CD4-positive, alpha-beta T cell treated with Interleukin-4 for 4 hours (primary cell): ENCODE data around the gene PPP2R2B.
"Not testable (repeated sequence)": the region's sequence is repeated elsewhere in the genome, so short reads cannot be mapped to it uniquely, and the experiment has no call there.

ENCODE experiments used
- DNase-seq: peaks from one replicate; pipeline ENCODE4 v3.0.0-alpha.2; 2020

The PPP2R2B gene

GRCh38 chr5:146642410-146642809, 236.1 kb downstream of the PPP2R2B start:
- DNase-seq, result no peak

GRCh38 chr5:146641941-146642340, 236.6 kb downstream of the PPP2R2B start:
- DNase-seq, result no peak

GRCh38 chr5:146640285-146640896, 238.2 kb downstream of the PPP2R2B start:
- DNase-seq, result no peak

- DNase-seq, result no peak
Measured at GRCh38 chr5:146635443-146635842, 243.1 kb downstream of the PPP2R2B start.

GRCh38 chr5:146633323-146633764, 245.2 kb downstream of the PPP2R2B start:
- DNase-seq, result no peak

- no peak for DNase-seq
Measured at GRCh38 chr5:146632620-146633322, 245.8 kb downstream of the PPP2R2B start.

- no peak for DNase-seq
Measured at GRCh38 chr5:146630472-146630871, 248.1 kb downstream of the PPP2R2B start.

- DNase-seq, result no peak
Measured at GRCh38 chr5:146628950-146629349, 249.6 kb downstream of the PPP2R2B start.

GRCh38 chr5:146626936-146627335, 251.6 kb downstream of the PPP2R2B start:
- DNase-seq, result no peak

GRCh38 chr5:146624179-146624578, 254.4 kb downstream of the PPP2R2B start:
- no peak for DNase-seq

- DNase-seq, result no peak
Measured at GRCh38 chr5:146623666-146624065, 254.9 kb downstream of the PPP2R2B start.

GRCh38 chr5:146623009-146623408, 255.5 kb downstream of the PPP2R2B start:
- no peak for DNase-seq

GRCh38 chr5:146622391-146622790, 256.2 kb downstream of the PPP2R2B start:
- DNase-seq, result no peak

- no peak for DNase-seq
Measured at GRCh38 chr5:146620669-146621051, 257.9 kb downstream of the PPP2R2B start.

GRCh38 chr5:146620031-146620668, 258.4 kb downstream of the PPP2R2B start:
- DNase-seq, result no peak

- no peak for DNase-seq
Measured at GRCh38 chr5:146618434-146618833, 260.1 kb downstream of the PPP2R2B start.

GRCh38 chr5:146609731-146610130, 268.8 kb downstream of the PPP2R2B start:
- not testable (repeated sequence) for DNase-seq

- DNase-seq, result no peak
Measured at GRCh38 chr5:146607659-146608332, 270.8 kb downstream of the PPP2R2B start.

GRCh38 chr5:146606893-146607292, 271.7 kb downstream of the PPP2R2B start:
- DNase-seq, result no peak

- no peak for DNase-seq
Measured at GRCh38 chr5:146600376-146600775, 278.2 kb downstream of the PPP2R2B start.

GRCh38 chr5:146599261-146599660, 279.3 kb downstream of the PPP2R2B start:
- no peak for DNase-seq

- no peak for DNase-seq
Measured at GRCh38 chr5:146595088-146595487, 283.5 kb downstream of the PPP2R2B start.

GRCh38 chr5:146592352-146592751, 286.2 kb downstream of the PPP2R2B start:
- no peak for DNase-seq

GRCh38 chr5:146589028-146589345, 289.6 kb downstream of the PPP2R2B start:
- DNase-seq, result no peak
